GM12878 (cell line): ENCODE measurements around the gene HOXC12. TPM values are rescaled to one million over a fixed set of nuclear protein-coding genes. Genes with fewer than 3 reads are reported as not detected.

Experiments
- ATAC-seq: fragments of 200-7000 bp; cut with Tn5 transposase; 3 replicates; pipeline ENCODE4 v1.9.1; 2020; ENCODE audit warnings: mild to moderate bottlenecking, moderate library complexity
- BruUV-seq: library from RNA; stranded (reverse); fragments of 400-500 nt; replicated peaks from 2 replicates; lab custom pipeline; 2021; lab: Mats Ljungman, UMichigan
- CTCF ChIA-PET: fragments of 300-600 bp; sonication (Branson Sonifier 250); formaldehyde crosslinking; extraction: SDS; loops from one replicate; lab custom pipeline; 2021; ENCODE audit warnings: inconsistent platforms; lab: Yijun Ruan, JAX
- POLR2A ChIA-PET: fragments of 350-600 bp; formaldehyde crosslinking; extraction: SDS; loops from one replicate; lab custom pipeline; 2021; ENCODE audit warnings: inconsistent platforms; lab: Charles Lee
- RAD21 ChIA-PET: fragments of 300-600 bp; sonication (Branson Sonifier 250); formaldehyde crosslinking; loops from one replicate; lab custom pipeline; 2023; ENCODE audit warnings: antibody characterized with exemption; ENCODE audit not compliant: unreplicated experiment; lab: Charles Lee
- SMC1A ChIA-PET: fragments of 300-600 bp; sonication (Branson Sonifier 250); formaldehyde crosslinking; loops from one replicate; lab custom pipeline; 2023; ENCODE audit not compliant: unreplicated experiment, uncharacterized antibody; lab: Charles Lee
- DNase-seq: peaks from one replicate; pipeline ENCODE4 v3.0.0-alpha.2; 2011; ENCODE audit warnings: low read depth, low spot score
- FAIRE-seq: peaks from 3 replicates; lab custom pipeline; 2011; peaks lifted over from hg19 to GRCh38; lab: Jason Lieb, UNC
- H2AFZ ChIP-seq: 2 replicates; pipeline ENCODE4 v1.6.0; 2011; ENCODE audit warnings: low read depth, low read length, control low read depth; ENCODE audit not compliant: control insufficient read depth
- H3K27ac ChIP-seq: 2 replicates; pipeline ENCODE4 v1.5.1; 2011; ENCODE audit warnings: control low read depth; ENCODE audit not compliant: control insufficient read depth, insufficient read depth
- H3K27me3 ChIP-seq, 2 experiments: replicated peaks in 1 of 2; 2 replicates each; pipeline versions ENCODE4 v1.6.0 to v1.6.1; 2011; ENCODE audit warnings: low read length in 1 of 2; ENCODE audit not compliant: control insufficient read depth in 2 of 2, insufficient read depth in 2 of 2
- H3K36me3 ChIP-seq, 2 experiments: 2 replicates each; pipeline ENCODE4 v1.5.1; 2011; ENCODE audit warnings: low read length in 1 of 2; ENCODE audit not compliant: control insufficient read depth in 2 of 2, insufficient read depth in 2 of 2
- H3K4me1 ChIP-seq: 2 replicates; pipeline ENCODE4 v1.6.1; 2011; ENCODE audit warnings: mild to moderate bottlenecking, low read length, moderate library complexity, mixed read lengths; ENCODE audit not compliant: control insufficient read depth, insufficient read depth
- H3K4me2 ChIP-seq: 2 replicates; pipeline ENCODE4 v1.6.0; 2011; ENCODE audit warnings: control low read depth; ENCODE audit not compliant: control insufficient read depth, insufficient read depth
- H3K4me3 ChIP-seq: fragments of 200-600 bp; sonication (generic); 2 replicates; pipeline ENCODE4 v1.5.1; 2016
- H3K79me2 ChIP-seq: 2 replicates; pipeline ENCODE4 v1.6.0; 2011; ENCODE audit warnings: low read length; ENCODE audit not compliant: control insufficient read depth, insufficient read depth
- H3K9ac ChIP-seq: 2 replicates; pipeline ENCODE4 v1.8.0; 2011; ENCODE audit warnings: low read length, control low read depth, mixed read lengths; ENCODE audit not compliant: control insufficient read depth, insufficient read depth
- H3K9me3 ChIP-seq: replicated peaks from 3 replicates; pipeline ENCODE4 v1.5.1; 2011; ENCODE audit warnings: mild to moderate bottlenecking, low read length; ENCODE audit not compliant: control insufficient read depth, insufficient read depth
- H4K20me1 ChIP-seq: 2 replicates; pipeline ENCODE4 v1.6.0; 2011; ENCODE audit not compliant: control insufficient read depth, insufficient read depth
- BCL11A ChIP-seq: IDR thresholded peaks from 2 replicates; pipeline ENCODE4 v1.6.1; 2011; ENCODE audit warnings: low read depth, low read length
- CBFB ChIP-seq: IDR thresholded peaks from 2 replicates; pipeline ENCODE4 v1.6.1; 2016; ENCODE audit warnings: antibody characterized with exemption, low read depth
- ELK1 ChIP-seq: IDR thresholded peaks from 2 replicates; pipeline ENCODE4 v1.6.1; 2012; ENCODE audit warnings: low read depth, low read length, improper control_type of control experiment
- GABPA ChIP-seq: IDR thresholded peaks from 2 replicates; pipeline ENCODE4 v1.6.1; 2014; ENCODE audit warnings: antibody characterized with exemption, low read depth, mild to moderate bottlenecking, inconsistent platforms
- IKZF1 ChIP-seq: fragments of 450-650 bp; conservative IDR thresholded peaks from 2 replicates; pipeline ENCODE4 v1.6.1; 2017; ENCODE audit warnings: antibody characterized with exemption, mild to moderate bottlenecking
- IRF4 ChIP-seq: IDR thresholded peaks from 2 replicates; pipeline ENCODE4 v1.6.1; 2011; ENCODE audit warnings: low read depth, low read length
- MEF2B ChIP-seq: fragments of 450-650 bp; IDR thresholded peaks from 2 replicates; pipeline ENCODE4 v1.6.1; 2018; ENCODE audit warnings: mild to moderate bottlenecking, moderate library complexity; ENCODE audit not compliant: partially characterized antibody, poor library complexity, severe bottlenecking
- NFYB ChIP-seq: IDR thresholded peaks from 2 replicates; pipeline ENCODE4 v1.6.1; 2011; ENCODE audit warnings: low read depth, mild to moderate bottlenecking, low read length, improper control_type of control experiment, moderate library complexity; ENCODE audit not compliant: insufficient read depth
- PAX8 ChIP-seq: fragments of 450-650 bp; IDR thresholded peaks from 2 replicates; pipeline ENCODE4 v1.6.1; 2017; ENCODE audit warnings: mild to moderate bottlenecking, moderate library complexity
- POLR2AphosphoS2 ChIP-seq: IDR thresholded peaks from 2 replicates; pipeline ENCODE4 v1.6.1; 2011; ENCODE audit warnings: low read depth, mild to moderate bottlenecking, low read length, improper control_type of control experiment, moderate library complexity
- RBBP5 ChIP-seq: fragments of 200-600 bp; sonication (generic); conservative IDR thresholded peaks from 2 replicates; pipeline ENCODE4 v1.6.1; 2016
- SMC3 ChIP-seq: IDR thresholded peaks from 2 replicates; pipeline ENCODE4 v1.6.1; 2011; ENCODE audit warnings: low read length, improper control_type of control experiment, borderline replicate concordance
- SUZ12 ChIP-seq: fragments of 200-600 bp; sonication (generic); IDR thresholded peaks from one replicate; pipeline ENCODE4 v1.6.1; 2018; ENCODE audit warnings: antibody characterized with exemption, mild to moderate bottlenecking; ENCODE audit not compliant: unreplicated experiment
- TARDBP ChIP-seq: IDR thresholded peaks from 2 replicates; pipeline ENCODE4 v1.6.1; 2016; ENCODE audit warnings: borderline replicate concordance
- ZNF622 ChIP-seq: fragments of 450-650 bp; IDR thresholded peaks from 2 replicates; pipeline ENCODE4 v1.6.1; 2017; ENCODE audit warnings: mild to moderate bottlenecking, inconsistent platforms
- WGBS: methylation state at CpG from one replicate; pipeline ENCODE4 v1.1.6; 2016; ENCODE audit warnings: low lambda C conversion rate; ENCODE audit not compliant: insufficient replicate concordance, insufficient coverage; ENCODE audit errors: missing lambda C conversion rate; 5-methylcytosine and 5-hydroxymethylcytosine counted together
- in situ Hi-C: fragments of 300-500 bp; cut with MboI; formaldehyde crosslinking; loops from 9 replicates; pipeline ENCODE4 v1.14.3; 2018; ENCODE audit warnings: mixed read lengths
- intact Hi-C: fragments of 100-400 bp; cut with micrococcal nuclease; formaldehyde crosslinking; loops from one replicate; pipeline ENCODE4 v1.14.2; 2022; ENCODE audit not compliant: unreplicated experiment
- polyA plus RNA-seq, 11 experiments: library from polyadenylated mRNA; depleted of rRNA in 4 of 11; unstranded in 6 of 11; stranded (reverse) in 5 of 11; fragments of >200 nt; fragmentation: Nextera tagmentation in 4 of 11; fragmentation: Illumina TruSeq in 1 of 11; extraction: Ambion mirVana in 4 of 11; extraction: Trizol in 1 of 11; gene quantifications; 1 replicate in 1 of 11; 2 replicates in 10 of 11; pipeline versions ENCODE4 v1.2.1 to v1.2.3, GENCODE V29; 2011 to 2016; ENCODE audit warnings: inconsistent platforms in 2 of 11, missing spikeins in 2 of 11, low read depth in 1 of 11
- total RNA-seq, 4 experiments: library from RNA; depleted of rRNA in 3 of 4; stranded (reverse); fragments of >200 nt in 3 of 4; fragmentation: Illumina TruSeq in 1 of 4; extraction: Trizol in 1 of 4; gene quantifications; 2 replicates each; pipeline versions ENCODE4 v1.2.1 to v1.2.3, GENCODE V29; 2013 to 2021

Gene HOXC12
- total and polyA plus RNA-seq, 10 of the 15 experiments (the other 5 are each of a cell fraction or from before 2014, with no cell fraction given) = not detected

GRCh38 chr12:53955776-53956250, 1.1 kb downstream of the HOXC12 start:
- POLR2A ChIA-PET = no interaction called here
- no peak overlapping the region for H3K9ac ChIP-seq
- H2AFZ ChIP-seq = no peak overlapping the region
- CTCF ChIA-PET = no interaction called here
- no peaks in the 10 kb centered on the region for H3K4me1 ChIP-seq
- in situ Hi-C loops (no loop called here), intact Hi-C loops (no loop called here)
- DNase-seq (no peak), ATAC-seq (no peak), FAIRE-seq (no peak)
- SMC1A ChIA-PET = no interaction called here
- RAD21 ChIA-PET = no interaction called here
- no peak overlapping the region for H3K4me3 ChIP-seq
- 31% methylated on average over 10 of the region's 10 CpGs for WGBS
- no peaks in the 10 kb centered on the region for H3K9me3 ChIP-seq
- H3K79me2 ChIP-seq = no peaks in the 10 kb centered on the region
- no peaks in the 10 kb centered on the region for H4K20me1 ChIP-seq
- peaks cover 45 to 63% of the 10 kb centered on the region in 2 experiments for H3K27me3 ChIP-seq
- BruUV-seq = no TSS peak
- H3K36me3 ChIP-seq = no peaks in the 10 kb centered on the region
- no peak overlapping the region for H3K27ac ChIP-seq
- no peak overlapping the region for H3K4me2 ChIP-seq
- TF ChIP-seq SMC3 (no peak), ELK1 (no peak), IKZF1 (no peak), SUZ12 (no peak), TARDBP (no peak), BCL11A (no peak), IRF4 (no peak), POLR2AphosphoS2 (no peak), NFYB (no peak), ZNF622 (no peak), RBBP5 (no peak), MEF2B (no peak), PAX8 (no peak), CBFB (no peak), GABPA (no peak)
